Panc1 (cell line): Measurements from ENCODE around the gene WNK1. TPM values are rescaled to one million over a fixed set of nuclear protein-coding genes. Genes with fewer than 3 reads are reported as not detected.
"Not testable (repeated sequence)": the region's sequence is repeated elsewhere in the genome, so short reads cannot be mapped to it uniquely, and the experiment has no call there.

Experiments used
- ATAC-seq: fragments of 200-7000 bp; cut with Tn5 transposase; 2 replicates; pipeline ENCODE4 v1.9.1; 2020; ENCODE audit warnings: mild to moderate bottlenecking, moderate library complexity
- BruUV-seq: library from RNA; stranded (reverse); fragments of 400-500 nt; replicated peaks from 2 replicates; lab custom pipeline; 2021; lab: Mats Ljungman, UMichigan
- CTCF ChIA-PET: fragments of 300-600 bp; sonication (Branson Sonifier 250); formaldehyde crosslinking; loops from one replicate; lab custom pipeline; 2022; ENCODE audit warnings: antibody characterized with exemption; lab: Charles Lee
- POLR2A ChIA-PET: fragments of 300-600 bp; sonication (Branson Sonifier 250); formaldehyde crosslinking; loops from one replicate; lab custom pipeline; 2022; ENCODE audit warnings: antibody characterized with exemption; lab: Charles Lee
- DNase-seq: peaks from one replicate; pipeline ENCODE4 v3.0.0-alpha.2; 2010; ENCODE audit warnings: low read depth, low spot score
- H3K27ac ChIP-seq: 2 replicates; pipeline ENCODE4 v1.5.1; 2011; ENCODE audit warnings: mild to moderate bottlenecking, low read length, inconsistent platforms
- H3K27me3 ChIP-seq: fragments of 200-500 bp; sonication (Bioruptor generic); 2 replicates; pipeline ENCODE4 v1.6.0; 2014; ENCODE audit warnings: low read length, inconsistent platforms; ENCODE audit not compliant: control insufficient read depth, insufficient read depth
- H3K36me3 ChIP-seq: fragments of 200-500 bp; sonication (Bioruptor generic); 2 replicates; pipeline ENCODE4 v1.5.1; 2014; ENCODE audit warnings: inconsistent platforms, mild to moderate bottlenecking, low read length, moderate library complexity; ENCODE audit not compliant: control insufficient read depth, insufficient read depth
- H3K4me1 ChIP-seq: 2 replicates; pipeline ENCODE4 v1.5.1; 2011; ENCODE audit warnings: inconsistent platforms, mild to moderate bottlenecking, low read length, moderate library complexity; ENCODE audit not compliant: control insufficient read depth, insufficient read depth
- H3K4me3 ChIP-seq, 2 experiments: 2 replicates each; pipeline ENCODE4 v1.5.1; 2011 to 2012; ENCODE audit warnings: low read depth in 2 of 2, low read length in 2 of 2, mild to moderate bottlenecking in 2 of 2, inconsistent platforms in 1 of 2, moderate library complexity in 1 of 2
- H3K9me3 ChIP-seq: fragments of 200-500 bp; sonication (Bioruptor generic); 2 replicates; pipeline ENCODE4 v1.5.1; 2014; ENCODE audit warnings: low read depth, mild to moderate bottlenecking, inconsistent platforms, low read length, moderate library complexity; ENCODE audit not compliant: control insufficient read depth, insufficient read depth
- POLR2AphosphoS5 ChIP-seq: IDR thresholded peaks from 2 replicates; pipeline ENCODE4 v1.6.1; 2012; ENCODE audit warnings: mild to moderate bottlenecking, low read depth, low read length, moderate library complexity
- REST ChIP-seq, 2 experiments: IDR thresholded peaks; 2 replicates each; pipeline ENCODE4 v1.6.1; 2011 to 2012; ENCODE audit warnings: low read depth in 2 of 2, control low read depth in 1 of 2, low read length in 1 of 2, mild to moderate bottlenecking in 1 of 2, moderate library complexity in 1 of 2; ENCODE audit not compliant: insufficient read depth in 1 of 2
- SIN3A ChIP-seq: IDR thresholded peaks from 2 replicates; pipeline ENCODE4 v1.6.1; 2012; ENCODE audit warnings: low read depth, mild to moderate bottlenecking, low read length, moderate library complexity, borderline replicate concordance; ENCODE audit not compliant: insufficient read depth
- TCF7L2 ChIP-seq: IDR thresholded peaks from 2 replicates; pipeline ENCODE4 v1.6.1; 2011; ENCODE audit warnings: mild to moderate bottlenecking, low read depth, low read length, inconsistent platforms
- in situ Hi-C: cut with HindIII; loops from 2 replicates; pipeline ENCODE4 v1.10.0; 2016; ENCODE audit warnings: low sequenced_read_pairs, low pct_unique_long_range_greater_than_20kb
- intact Hi-C: fragments of 100-400 bp; cut with micrococcal nuclease; formaldehyde crosslinking; loops from one replicate; pipeline ENCODE4 v1.10.0; 2022; ENCODE audit not compliant: unreplicated experiment
- total RNA-seq: library from RNA; stranded (reverse); gene quantifications from one replicate; pipeline ENCODE4 v1.2.1, GENCODE V29; 2021; ENCODE audit not compliant: unreplicated experiment
- TF ChIP-seq, protein P1 (sequence below): fragments of 450-650 bp; IDR thresholded peaks from 2 replicates; pipeline ENCODE4 v1.5.1; 2017; ENCODE audit warnings: mild to moderate bottlenecking

WNK1 gene
- total RNA-seq, 1 experiment from 2014 or later, result 181 TPM

- no peak overlapping the region for H3K4me3 ChIP-seq
- no peak for DNase-seq
- in situ Hi-C loops (no loop called here), intact Hi-C loops (no loop called here)
- ChIA-PET CTCF (no interaction called here), POLR2A (no interaction called here)
- H3K9me3 ChIP-seq, result no peaks in the 10 kb centered on the region
- no peak overlapping the region for H3K27ac ChIP-seq
- no peak for TF ChIP-seq TCF7L2
- TF ChIP-seq SIN3A, result no peak
- TF ChIP-seq, protein P1, sequence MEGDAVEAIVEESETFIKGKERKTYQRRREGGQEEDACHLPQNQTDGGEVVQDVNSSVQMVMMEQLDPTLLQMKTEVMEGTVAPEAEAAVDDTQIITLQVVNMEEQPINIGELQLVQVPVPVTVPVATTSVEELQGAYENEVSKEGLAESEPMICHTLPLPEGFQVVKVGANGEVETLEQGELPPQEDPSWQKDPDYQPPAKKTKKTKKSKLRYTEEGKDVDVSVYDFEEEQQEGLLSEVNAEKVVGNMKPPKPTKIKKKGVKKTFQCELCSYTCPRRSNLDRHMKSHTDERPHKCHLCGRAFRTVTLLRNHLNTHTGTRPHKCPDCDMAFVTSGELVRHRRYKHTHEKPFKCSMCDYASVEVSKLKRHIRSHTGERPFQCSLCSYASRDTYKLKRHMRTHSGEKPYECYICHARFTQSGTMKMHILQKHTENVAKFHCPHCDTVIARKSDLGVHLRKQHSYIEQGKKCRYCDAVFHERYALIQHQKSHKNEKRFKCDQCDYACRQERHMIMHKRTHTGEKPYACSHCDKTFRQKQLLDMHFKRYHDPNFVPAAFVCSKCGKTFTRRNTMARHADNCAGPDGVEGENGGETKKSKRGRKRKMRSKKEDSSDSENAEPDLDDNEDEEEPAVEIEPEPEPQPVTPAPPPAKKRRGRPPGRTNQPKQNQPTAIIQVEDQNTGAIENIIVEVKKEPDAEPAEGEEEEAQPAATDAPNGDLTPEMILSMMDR, result no peak
- TF ChIP-seq REST (IDR thresholded peaks at IDR 0.05; ENCODE audit: insufficient read depth in 1 of 2, low read depth in 2 of 2, low read length in 1 of 2), result no peak
- no peak for TF ChIP-seq POLR2AphosphoS5
- ATAC-seq, result no peak
- no peaks in the 10 kb centered on the region; the same call in 1 of the 2 replicates for H3K36me3 ChIP-seq
- H3K27me3 ChIP-seq, result no peaks in the 10 kb centered on the region
- TSS peak; percentile 29 for BruUV-seq
- peaks cover 4% of the 10 kb centered on the region; the same call in 1 of the 2 replicates for H3K4me1 ChIP-seq
Measured at GRCh38 chr12:848173-848865, 95.9 kb downstream of the WNK1 start.

DNA sequence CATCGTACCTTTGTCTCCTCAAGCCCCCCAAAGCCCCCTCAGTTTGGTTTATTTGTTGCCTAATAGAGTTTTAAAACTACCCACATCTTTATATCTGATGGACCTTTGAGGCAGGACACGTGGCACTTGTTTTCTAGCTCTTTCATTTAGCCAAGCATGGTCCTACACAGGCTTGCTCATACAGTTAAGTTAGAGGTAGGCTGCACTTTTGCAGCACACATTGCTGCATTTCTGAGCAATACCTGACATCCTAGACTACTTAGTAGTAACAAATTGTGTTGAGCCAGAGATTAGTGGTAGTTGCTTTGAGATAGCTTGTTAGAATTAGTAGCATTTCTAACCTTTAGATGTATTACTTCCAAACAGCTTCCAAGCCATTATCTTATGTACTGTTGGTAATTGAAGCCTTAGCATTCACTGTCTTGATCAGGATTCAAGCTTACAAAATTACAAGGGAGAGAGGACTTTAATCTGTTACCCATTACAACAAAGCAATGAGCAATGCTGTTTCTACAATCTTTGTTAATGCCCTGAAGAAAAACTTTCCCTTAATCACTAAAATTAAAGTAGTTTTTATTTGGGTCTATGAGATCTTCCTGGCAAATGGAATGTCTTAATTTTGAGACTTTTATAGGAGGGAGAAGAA lies 96.6 kb downstream of the WNK1 start:
- Histone ChIP-seq H3K4me3 (no peak overlapping the region), H3K27me3 (no peaks in the 10 kb centered on the region), H3K4me1 (peaks cover 4% of the 10 kb centered on the region; the same call in 1 of the 2 replicates), H3K36me3 (no peaks in the 10 kb centered on the region; the same call in 1 of the 2 replicates), H3K27ac (no peak overlapping the region), H3K9me3 (no peaks in the 10 kb centered on the region)
- CTCF ChIA-PET, result no interaction called here
- in situ Hi-C loops (no loop called here), intact Hi-C loops (no loop called here)
- no TSS peak for BruUV-seq
- ATAC-seq (no peak), DNase-seq (no peak)
- POLR2A ChIA-PET, result no interaction called here
- no peak for TF ChIP-seq SIN3A
- no peak for TF ChIP-seq POLR2AphosphoS5
- TF ChIP-seq, protein P1, result no peak
- TF ChIP-seq TCF7L2, result no peak
- no peak for TF ChIP-seq REST (IDR thresholded peaks at IDR 0.05; ENCODE audit: insufficient read depth in 1 of 2, low read depth in 2 of 2, low read length in 1 of 2)

- CTCF ChIA-PET, H3K27ac ChIP-seq, H3K4me3 ChIP-seq, H3K4me1 ChIP-seq, in situ Hi-C loops, BruUV-seq, H3K27me3 ChIP-seq, H3K36me3 ChIP-seq, DNase-seq, intact Hi-C loops, ATAC-seq, POLR2A ChIA-PET, H3K9me3 ChIP-seq: not testable (repeated sequence)
Measured at GRCh38 chr12:849733-850437, 97.5 kb downstream of the WNK1 start.
